Large intestine (tissue), 12 donors: ENCODE data around the gene RHOBTB3. TPM values are rescaled to one million over a fixed set of nuclear protein-coding genes. Genes with fewer than 3 reads are reported as not detected.

Experiments
- DNase-seq, 2 donors: peaks; one replicate each; pipeline versions ENCODE4 v3.0.0 to v3.0.0-alpha.2; 2013
- H3K27ac ChIP-seq: one replicate; pipeline ENCODE4 v1.5.1; 2013; ENCODE audit warnings: low read length
- H3K27me3 ChIP-seq: 2 replicates; pipeline ENCODE4 v1.6.1; 2013; ENCODE audit warnings: low read length; ENCODE audit not compliant: control insufficient read depth, insufficient read depth
- H3K36me3 ChIP-seq: 2 replicates; pipeline ENCODE4 v1.6.1; 2013; ENCODE audit warnings: low read length; ENCODE audit not compliant: control insufficient read depth, insufficient read depth
- H3K4me1 ChIP-seq: one replicate; pipeline ENCODE4 v1.6.1; 2013; ENCODE audit warnings: low read length; ENCODE audit not compliant: control insufficient read depth, insufficient read depth
- H3K4me3 ChIP-seq: one replicate; pipeline ENCODE4 v1.5.1; 2013; ENCODE audit warnings: low read length
- H3K9me3 ChIP-seq: one replicate; pipeline ENCODE4 v1.6.1; 2013; ENCODE audit warnings: mild to moderate bottlenecking, low read depth, low read length, moderate library complexity; ENCODE audit not compliant: control insufficient read depth
- WGBS: methylation state at CpG from one replicate; pipeline ENCODE4 v1.1.5; 2013; ENCODE audit warnings: low lambda C conversion rate; ENCODE audit not compliant: insufficient coverage; 5-methylcytosine and 5-hydroxymethylcytosine counted together
- long read RNA-seq, 11 donors: transcript quantifications; one replicate each; lab custom pipeline, GENCODE V29; 2026
- polyA plus RNA-seq: library from polyadenylated mRNA; unstranded; fragments of 120-200 nt; gene quantifications from one replicate; pipeline ENCODE4 v1.2.1, GENCODE V29; 2013

Gene RHOBTB3
- 47.5 TPM for polyA plus RNA-seq
- long read RNA-seq, donor 1, full-length matches to known transcripts, result 6 of 6 reads
- long read RNA-seq, donor 1, partial matches to known transcripts, result 0 of 6 reads
- long read RNA-seq, donor 1, other reads (novel, unspliced or antisense), result 0 of 6 reads
- long read RNA-seq, donor 2, full-length matches to known transcripts, result 11 of 371 reads
- long read RNA-seq, donor 2, partial matches to known transcripts, result 44 of 371 reads
- long read RNA-seq, donor 2, other reads (novel, unspliced or antisense), result 316 of 371 reads
- long read RNA-seq, donor 3, full-length matches to known transcripts, result 11 of 377 reads
- long read RNA-seq, donor 3, partial matches to known transcripts, result 46 of 377 reads
- long read RNA-seq, donor 3, other reads (novel, unspliced or antisense), result 320 of 377 reads
- long read RNA-seq, donor 4, partial matches to known transcripts, result 0 of 15 reads
- long read RNA-seq, donor 4, other reads (novel, unspliced or antisense), result 15 of 15 reads
- long read RNA-seq, donor 5, full-length matches to known transcripts, result 7 of 61 reads
- long read RNA-seq, donor 5, partial matches to known transcripts, result 0 of 61 reads
- long read RNA-seq, donor 5, other reads (novel, unspliced or antisense), result 54 of 61 reads
- long read RNA-seq, donor 6, full-length matches to known transcripts, result 3 of 293 reads
- long read RNA-seq, donor 6, partial matches to known transcripts, result 52 of 293 reads
- long read RNA-seq, donor 6, other reads (novel, unspliced or antisense), result 238 of 293 reads
- long read RNA-seq, donor 7, full-length matches to known transcripts, result 3 of 60 reads
- long read RNA-seq, donor 7, partial matches to known transcripts, result 7 of 60 reads
- long read RNA-seq, donor 7, other reads (novel, unspliced or antisense), result 50 of 60 reads
- long read RNA-seq, donor 8, full-length matches to known transcripts, result 8 of 22 reads
- long read RNA-seq, donor 8, partial matches to known transcripts, result 14 of 22 reads
- long read RNA-seq, donor 8, other reads (novel, unspliced or antisense), result 0 of 22 reads
- long read RNA-seq, donor 9, full-length matches to known transcripts, result 7 of 7 reads
- long read RNA-seq, donor 9, partial matches to known transcripts, result 0 of 7 reads
- long read RNA-seq, donor 9, other reads (novel, unspliced or antisense), result 0 of 7 reads
- long read RNA-seq, donor 10, full-length matches to known transcripts, result 6 of 301 reads
- long read RNA-seq, donor 10, partial matches to known transcripts, result 40 of 301 reads
- long read RNA-seq, donor 10, other reads (novel, unspliced or antisense), result 255 of 301 reads
- long read RNA-seq, donor 11, full-length matches to known transcripts, result 6 of 148 reads
- long read RNA-seq, donor 11, partial matches to known transcripts, result 28 of 148 reads
- long read RNA-seq, donor 11, other reads (novel, unspliced or antisense), result 114 of 148 reads

- no peaks in the 10 kb centered on the region for H3K27me3 ChIP-seq
- peak; percentile 80 to 93 for DNase-seq
- H3K27ac ChIP-seq, result peak within 1 kb of the TSS; percentile 82
- H3K9me3 ChIP-seq, result no peaks in the 10 kb centered on the region
- no CpG with 5 or more reads among the region's 78 CpGs for WGBS
- peaks cover 34% of the 10 kb centered on the region for H3K4me1 ChIP-seq
- H3K4me3 ChIP-seq, result peak within 1 kb of the TSS; percentile 94
- H3K36me3 ChIP-seq, result no peaks in the 10 kb centered on the region
Measured at GRCh38 chr5:95730730-95731570, at the start of gene RHOBTB3. Gene RHOBTB3 (plus strand): TSS chr5:95731336. CDS start chr5:95731683, 347 bp downstream.

- H3K4me3 ChIP-seq, result no peak within 1 kb of the TSS
- no peaks in the 10 kb centered on the region for H3K4me1 ChIP-seq
- H3K36me3 ChIP-seq, result no peaks in the 10 kb centered on the region
- no peak within 1 kb of the TSS for H3K27ac ChIP-seq
- no peaks in the 10 kb centered on the region for H3K9me3 ChIP-seq
- H3K27me3 ChIP-seq, result no peaks in the 10 kb centered on the region
- no peak for DNase-seq
- WGBS, result 63% methylated on average over 1 of the region's 1 CpG
Measured at GRCh38 chr5:95682891-95683290, 48.2 kb upstream of the RHOBTB3 start, which contains the start of gene SPATA9. Gene SPATA9 (minus strand): TSS chr5:95682991. CDS start chr5:95682854, 137 bp downstream.

DNA sequence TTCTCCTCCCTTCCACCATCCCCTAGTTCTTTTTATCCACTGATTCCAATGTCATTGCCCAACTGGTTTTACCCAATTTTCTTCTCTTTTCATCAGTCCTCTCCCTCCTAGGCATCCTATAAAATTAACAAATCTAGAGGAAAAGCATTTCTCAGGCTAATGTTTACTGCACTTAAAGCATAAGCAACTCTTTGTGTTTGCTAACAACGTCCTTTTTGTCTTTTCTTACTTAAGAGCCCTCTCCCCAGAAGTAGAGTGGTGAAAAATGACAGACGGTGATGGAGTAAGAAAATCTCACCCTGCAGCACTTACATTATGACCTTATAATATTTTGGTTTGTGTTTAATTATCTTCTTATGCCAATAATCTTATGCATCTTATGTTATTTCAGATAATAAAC is 46.8 kb upstream of the RHOBTB3 start:
- H3K27ac ChIP-seq, result no peak overlapping the region
- no peaks in the 10 kb centered on the region for H3K27me3 ChIP-seq
- H3K4me3 ChIP-seq, result no peak overlapping the region
- H3K36me3 ChIP-seq, result no peaks in the 10 kb centered on the region
- H3K9me3 ChIP-seq, result no peaks in the 10 kb centered on the region
- H3K4me1 ChIP-seq, result no peaks in the 10 kb centered on the region
- WGBS, result no CpG with 5 or more reads among the region's 2 CpGs
- no peak for DNase-seq

GRCh38 chr5:95686651-95687050 is 44.5 kb upstream of the RHOBTB3 start:
- no peaks in the 10 kb centered on the region for H3K36me3 ChIP-seq
- no peak for DNase-seq
- H3K27me3 ChIP-seq, result no peaks in the 10 kb centered on the region
- H3K27ac ChIP-seq, result no peak overlapping the region
- WGBS, result 100% methylated on average over 1 of the region's 2 CpGs
- no peak overlapping the region for H3K4me3 ChIP-seq
- no peaks in the 10 kb centered on the region for H3K9me3 ChIP-seq
- no peaks in the 10 kb centered on the region for H3K4me1 ChIP-seq

DNA sequence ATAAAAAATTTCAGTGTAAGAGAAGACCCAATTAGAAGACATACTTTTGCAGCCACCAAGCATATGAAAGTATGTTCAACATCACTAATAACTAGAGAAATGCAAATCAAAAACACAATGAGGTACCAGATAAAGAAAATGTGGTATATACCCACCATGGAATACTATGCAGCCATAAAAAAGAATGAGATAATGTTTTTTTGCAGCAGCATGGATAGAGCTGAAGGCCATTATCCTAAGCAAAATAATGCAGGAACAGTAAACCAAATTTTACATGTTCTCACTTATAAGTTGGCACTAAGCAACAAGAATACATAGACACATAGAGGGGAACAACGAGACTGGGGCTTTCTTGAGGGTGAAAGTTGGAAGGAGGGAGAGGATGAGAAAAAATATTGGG is 41.5 kb upstream of the RHOBTB3 start:
- DNase-seq, result no peak
- Histone ChIP-seq H3K4me1 (no peaks in the 10 kb centered on the region), H3K9me3 (no peaks in the 10 kb centered on the region), H3K4me3 (no peak overlapping the region), H3K36me3 (no peaks in the 10 kb centered on the region), H3K27me3 (no peaks in the 10 kb centered on the region), H3K27ac (no peak overlapping the region)
- no CpG with 5 or more reads among the region's 1 CpG for WGBS

- no peak overlapping the region for H3K27ac ChIP-seq
- no peaks in the 10 kb centered on the region for H3K9me3 ChIP-seq
- no peak for DNase-seq
- H3K4me1 ChIP-seq, result no peaks in the 10 kb centered on the region
- no peak overlapping the region for H3K4me3 ChIP-seq
- no peaks in the 10 kb centered on the region for H3K27me3 ChIP-seq
- no peaks in the 10 kb centered on the region for H3K36me3 ChIP-seq
Measured at GRCh38 chr5:95690333-95690732, 40.8 kb upstream of the RHOBTB3 start.

GRCh38 chr5:95697781-95698681 is 33.1 kb upstream of the RHOBTB3 start:
- whole genome bisulfite sequencing, result 73% methylated on average over 3 of the region's 7 CpGs
- DNase-seq, result peak in 1 of 2 donors; percentile 29

GRCh38 chr5:95699337-95699736 is 31.8 kb upstream of the RHOBTB3 start:
- Histone ChIP-seq H3K4me1 (peaks cover 5% of the 10 kb centered on the region), H3K27ac (no peak overlapping the region), H3K9me3 (no peaks in the 10 kb centered on the region), H3K4me3 (no peak overlapping the region), H3K27me3 (no peaks in the 10 kb centered on the region), H3K36me3 (no peaks in the 10 kb centered on the region)
- WGBS, result 100% methylated on average over 1 of the region's 1 CpG
- DNase-seq, result no peak

More at GRCh38 chr5:95697781-95698681, 33.1 kb upstream of the RHOBTB3 start:
- H3K36me3 ChIP-seq, result no peaks in the 10 kb centered on the region
- H3K4me1 ChIP-seq, result peaks cover 5% of the 10 kb centered on the region
- no peak overlapping the region for H3K4me3 ChIP-seq
- peak overlapping the region; percentile 1 for H3K27ac ChIP-seq
- no peaks in the 10 kb centered on the region for H3K9me3 ChIP-seq
- no peaks in the 10 kb centered on the region for H3K27me3 ChIP-seq

GRCh38 chr5:95701074-95701473 is 30.1 kb upstream of the RHOBTB3 start:
- Histone ChIP-seq H3K36me3 (no peaks in the 10 kb centered on the region), H3K27me3 (no peaks in the 10 kb centered on the region), H3K4me3 (no peak overlapping the region), H3K27ac (no peak overlapping the region), H3K9me3 (no peaks in the 10 kb centered on the region), H3K4me1 (peaks cover 5% of the 10 kb centered on the region)
- no peak for DNase-seq
